Fibroblast of lung (primary cell): ENCODE measurements around the gene PPIG. TPM values are rescaled to one million over a fixed set of nuclear protein-coding genes. Genes with fewer than 3 reads are reported as not detected.
"Not testable (repeated sequence)": the region's sequence is repeated elsewhere in the genome, so short reads cannot be mapped to it uniquely, and the experiment has no call there.

Experiments
- DNase-seq, 2 donors: peaks; one replicate each; pipeline versions ENCODE4 v3.0.0 to v3.0.0-alpha.2; 2010; ENCODE audit warnings: low read depth in 2 of 2
- H2AFZ ChIP-seq: 2 replicates; pipeline ENCODE4 v1.5.1; 2012; ENCODE audit warnings: low read length, control low read depth, inconsistent platforms
- H3K27ac ChIP-seq: 2 replicates; pipeline ENCODE4 v1.5.1; 2011; ENCODE audit warnings: low read length, control low read depth; ENCODE audit not compliant: insufficient read depth
- H3K27me3 ChIP-seq: 2 replicates; pipeline ENCODE4 v1.5.1; 2011; ENCODE audit warnings: mild to moderate bottlenecking, low read length; ENCODE audit not compliant: control insufficient read depth, insufficient read depth
- H3K36me3 ChIP-seq: 2 replicates; pipeline ENCODE4 v1.5.1; 2011; ENCODE audit warnings: low read length; ENCODE audit not compliant: control insufficient read depth, insufficient read depth
- H3K4me1 ChIP-seq: 2 replicates; pipeline ENCODE4 v1.5.1; 2011; ENCODE audit warnings: low read length; ENCODE audit not compliant: control insufficient read depth, insufficient read depth; ENCODE audit errors: extremely low read depth
- H3K4me2 ChIP-seq: 2 replicates; pipeline ENCODE4 v1.5.1; 2011; ENCODE audit warnings: low read length, control low read depth; ENCODE audit not compliant: insufficient read depth; ENCODE audit errors: extremely low read depth
- H3K4me3 ChIP-seq, 4 experiments: fragments of 200-600 bp in 1 of 4; sonication (generic) in 1 of 4; replicated peaks in 1 of 4; 2 replicates each; pipeline ENCODE4 v1.5.1; 2011 to 2016; ENCODE audit warnings: low read length in 4 of 4, low read depth in 3 of 4, mild to moderate bottlenecking in 3 of 4, control low read depth in 2 of 4, inconsistent platforms in 1 of 4, mixed read lengths in 1 of 4; ENCODE audit not compliant: insufficient read depth in 1 of 4; ENCODE audit errors: control extremely low read depth in 1 of 4
- H3K79me2 ChIP-seq: 2 replicates; pipeline ENCODE4 v1.5.1; 2012; ENCODE audit warnings: mild to moderate bottlenecking, low read length, inconsistent platforms; ENCODE audit not compliant: control insufficient read depth, insufficient read depth
- H3K9ac ChIP-seq: 2 replicates; pipeline ENCODE4 v1.5.1; 2011; ENCODE audit warnings: mild to moderate bottlenecking, low read length, control low read depth; ENCODE audit not compliant: insufficient read depth
- H3K9me3 ChIP-seq: 2 replicates; pipeline ENCODE4 v1.5.1; 2012; ENCODE audit warnings: low read depth, low read length; ENCODE audit not compliant: control insufficient read depth, insufficient read depth
- H4K20me1 ChIP-seq: 2 replicates; pipeline ENCODE4 v1.5.1; 2011; ENCODE audit warnings: low read length; ENCODE audit not compliant: control insufficient read depth, insufficient read depth; ENCODE audit errors: extremely low read depth
- EZH2 ChIP-seq: IDR thresholded peaks from 2 replicates; pipeline ENCODE4 v1.5.1; 2012; ENCODE audit warnings: low read length, control low read depth, mild to moderate bottlenecking; ENCODE audit errors: missing control alignments
- polyA plus RNA-seq, 2 donors: library from polyadenylated mRNA; depleted of rRNA in 1 of 2; stranded (reverse) in 1 of 2; unstranded in 1 of 2; fragments of >200 nt; gene quantifications; 2 replicates each; pipeline ENCODE4 v1.2.1, GENCODE V29; 2011 to 2012; ENCODE audit warnings: missing spikeins in 1 of 2
- total RNA-seq: library from RNA; depleted of rRNA; stranded (reverse); fragments of >200 nt; gene quantifications from 2 replicates; pipeline ENCODE4 v1.2.1, GENCODE V29; 2014
- TF ChIP-seq, protein P1 (sequence below), 2 donors: IDR thresholded peaks in 1 of 2; conservative IDR thresholded peaks in 1 of 2; 1 replicate in 1 of 2; 2 replicates in 1 of 2; pipeline ENCODE4 v1.5.1; 2011 to 2012; ENCODE audit warnings: low read length in 2 of 2, control low read depth in 1 of 2, inconsistent platforms in 1 of 2, low read depth in 1 of 2, mild to moderate bottlenecking in 1 of 2

The PPIG gene
- total and polyA plus RNA-seq, 2 donors (not counting 1 experiment from before 2014, with no cell fraction given), result 31.7 to 45.5 TPM

- no peaks in the 10 kb centered on the region for H3K36me3 ChIP-seq
- DNase-seq, result no peak
- H3K27me3 ChIP-seq, result no peaks in the 10 kb centered on the region
- no peak overlapping the region for H3K27ac ChIP-seq
- no peak overlapping the region for H3K4me2 ChIP-seq
- H2AFZ ChIP-seq, result no peak overlapping the region
- no peak overlapping the region for H3K9ac ChIP-seq
- no peaks in the 10 kb centered on the region for H3K4me1 ChIP-seq
- H4K20me1 ChIP-seq, result no peaks in the 10 kb centered on the region
- no peak overlapping the region for H3K4me3 ChIP-seq
- no peaks in the 10 kb centered on the region for H3K9me3 ChIP-seq
- no peak for TF ChIP-seq EZH2
- TF ChIP-seq, protein P1, sequence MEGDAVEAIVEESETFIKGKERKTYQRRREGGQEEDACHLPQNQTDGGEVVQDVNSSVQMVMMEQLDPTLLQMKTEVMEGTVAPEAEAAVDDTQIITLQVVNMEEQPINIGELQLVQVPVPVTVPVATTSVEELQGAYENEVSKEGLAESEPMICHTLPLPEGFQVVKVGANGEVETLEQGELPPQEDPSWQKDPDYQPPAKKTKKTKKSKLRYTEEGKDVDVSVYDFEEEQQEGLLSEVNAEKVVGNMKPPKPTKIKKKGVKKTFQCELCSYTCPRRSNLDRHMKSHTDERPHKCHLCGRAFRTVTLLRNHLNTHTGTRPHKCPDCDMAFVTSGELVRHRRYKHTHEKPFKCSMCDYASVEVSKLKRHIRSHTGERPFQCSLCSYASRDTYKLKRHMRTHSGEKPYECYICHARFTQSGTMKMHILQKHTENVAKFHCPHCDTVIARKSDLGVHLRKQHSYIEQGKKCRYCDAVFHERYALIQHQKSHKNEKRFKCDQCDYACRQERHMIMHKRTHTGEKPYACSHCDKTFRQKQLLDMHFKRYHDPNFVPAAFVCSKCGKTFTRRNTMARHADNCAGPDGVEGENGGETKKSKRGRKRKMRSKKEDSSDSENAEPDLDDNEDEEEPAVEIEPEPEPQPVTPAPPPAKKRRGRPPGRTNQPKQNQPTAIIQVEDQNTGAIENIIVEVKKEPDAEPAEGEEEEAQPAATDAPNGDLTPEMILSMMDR (conservative IDR thresholded peaks at IDR 0.05 in 1 of 2, IDR thresholded peaks at IDR 0.05 in 1 of 2; ENCODE audit: low read depth in 1 of 2, low read length in 2 of 2), result no peak
- no peaks in the 10 kb centered on the region for H3K79me2 ChIP-seq
Observed at GRCh38 chr2:169562519-169562918, 21.6 kb upstream of the PPIG start.

DNA sequence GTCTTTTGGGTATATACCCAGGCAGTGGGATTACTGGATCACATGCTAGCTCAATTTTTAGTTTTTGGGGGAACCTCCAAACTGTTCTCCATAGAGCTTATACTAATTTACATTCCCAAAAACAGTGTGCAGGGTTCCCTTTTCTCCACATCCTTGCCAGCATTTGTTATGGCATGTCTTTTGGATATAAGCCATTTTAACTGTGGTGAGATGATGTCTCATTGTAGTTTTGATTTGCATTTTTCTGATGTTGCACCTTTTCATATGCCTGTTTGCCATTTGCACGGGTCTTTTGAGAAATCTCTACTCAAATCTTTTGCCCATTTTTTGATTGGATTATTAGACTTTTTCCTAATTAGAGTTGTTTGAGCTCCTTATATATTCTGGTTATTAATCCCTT lies 18.5 kb upstream of the PPIG start:
- Histone ChIP-seq H3K27me3 (no peaks in the 10 kb centered on the region), H3K27ac (no peak overlapping the region), H3K9me3 (no peaks in the 10 kb centered on the region), H3K4me3 (no peak overlapping the region), H3K4me2 (no peak overlapping the region), H2AFZ (no peak overlapping the region), H3K36me3 (no peaks in the 10 kb centered on the region), H3K4me1 (no peaks in the 10 kb centered on the region), H3K79me2 (no peaks in the 10 kb centered on the region), H3K9ac (no peak overlapping the region), H4K20me1 (no peaks in the 10 kb centered on the region)
- TF ChIP-seq, protein P1 (conservative IDR thresholded peaks at IDR 0.05 in 1 of 2, IDR thresholded peaks at IDR 0.05 in 1 of 2; ENCODE audit: low read depth in 1 of 2, low read length in 2 of 2), result no peak
- TF ChIP-seq EZH2, result no peak
- no peak for DNase-seq

- Histone ChIP-seq H3K4me2 (no peak overlapping the region), H3K27ac (no peak overlapping the region), H3K4me3 (no peak overlapping the region), H3K27me3 (no peaks in the 10 kb centered on the region), H3K4me1 (no peaks in the 10 kb centered on the region), H3K9me3 (no peaks in the 10 kb centered on the region), H3K36me3 (no peaks in the 10 kb centered on the region), H3K79me2 (peaks cover 16% of the 10 kb centered on the region), H2AFZ (no peak overlapping the region), H3K9ac (no peak overlapping the region), H4K20me1 (no peaks in the 10 kb centered on the region)
- DNase-seq, result no peak
- TF ChIP-seq, protein P1 (conservative IDR thresholded peaks at IDR 0.05 in 1 of 2, IDR thresholded peaks at IDR 0.05 in 1 of 2; ENCODE audit: low read depth in 1 of 2, low read length in 2 of 2), result no peak
- TF ChIP-seq EZH2, result no peak
Observed at GRCh38 chr2:169569948-169570347, 14.2 kb upstream of the PPIG start.

DNA sequence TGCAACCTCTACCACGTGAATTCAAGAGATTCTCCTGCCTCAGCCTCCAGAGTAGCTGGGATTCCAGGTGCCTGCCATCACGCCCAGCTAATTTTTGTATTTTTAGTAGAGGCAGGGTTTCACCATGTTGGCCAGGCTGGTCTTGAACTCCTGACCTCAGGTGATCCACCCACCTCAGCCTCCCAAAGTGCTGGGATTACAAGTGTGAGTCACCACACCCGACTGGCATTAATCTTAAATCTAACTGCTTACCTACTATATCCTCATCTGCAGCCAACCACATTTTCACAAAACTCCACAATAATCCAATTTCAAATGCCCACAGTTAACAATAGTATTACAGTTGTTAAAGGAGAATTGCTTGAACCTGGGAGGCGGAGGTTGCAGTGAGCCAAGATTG lies 13.4 kb upstream of the PPIG start:
- H3K27me3 ChIP-seq, H3K27ac ChIP-seq, H3K36me3 ChIP-seq, H3K4me1 ChIP-seq, H3K4me3 ChIP-seq, H3K9ac ChIP-seq, H3K9me3 ChIP-seq, H4K20me1 ChIP-seq, H2AFZ ChIP-seq, DNase-seq, H3K4me2 ChIP-seq: not testable (repeated sequence)
- peaks cover 16% of the 10 kb centered on the region for H3K79me2 ChIP-seq
